WTC11 (cell line): ENCODE measurements around the gene RIMBP2.

Source experiments
- FOXP4 ChIP-seq: sonication (generic); formaldehyde crosslinking; IDR thresholded peaks from 2 replicates; pipeline ENCODE4 v1.8.0; 2022; ENCODE audit warnings: mild to moderate bottlenecking, missing genetic modification reagents
- JUN ChIP-seq: sonication (generic); formaldehyde crosslinking; IDR thresholded peaks from 2 replicates; pipeline ENCODE4 v1.8.0; 2023; ENCODE audit warnings: mild to moderate bottlenecking, missing genetic modification reagents
- USF2 ChIP-seq: sonication (generic); formaldehyde crosslinking; IDR thresholded peaks from 2 replicates; pipeline ENCODE4 v1.8.1; 2023; ENCODE audit warnings: mild to moderate bottlenecking, missing genetic modification reagents, moderate library complexity

GRCh38 chr12:130762319-130762675 is 46.2 kb upstream of the RIMBP2 start:
- TF ChIP-seq JUN (CRISPR knock-in tag) (no peak), USF2 (CRISPR knock-in tag) (no peak), FOXP4 (CRISPR knock-in tag) (no peak)
